Esophagus (tissue), 2 donors: ENCODE data around the gene CYFIP2. TPM values are rescaled to one million over a fixed set of nuclear protein-coding genes. Genes with fewer than 3 reads are reported as not detected.
"Not testable (repeated sequence)": the region's sequence is repeated elsewhere in the genome, so short reads cannot be mapped to it uniquely, and the experiment has no call there.

Experiments
- H3K27ac ChIP-seq, 2 donors: one replicate each; pipeline ENCODE4 v1.5.1; 2013; ENCODE audit warnings: low read depth in 2 of 2, mild to moderate bottlenecking in 2 of 2, inconsistent platforms in 1 of 2, low read length in 1 of 2, moderate library complexity in 1 of 2
- H3K27me3 ChIP-seq, 2 donors: one replicate each; pipeline ENCODE4 v1.6.1; 2013; ENCODE audit warnings: low read length in 2 of 2, control low read depth in 1 of 2, mild to moderate bottlenecking in 1 of 2; ENCODE audit not compliant: insufficient read depth in 2 of 2, control insufficient read depth in 1 of 2
- H3K36me3 ChIP-seq, 2 donors: one replicate each; pipeline ENCODE4 v1.6.1; 2013; ENCODE audit warnings: low read length in 1 of 2; ENCODE audit not compliant: control insufficient read depth in 2 of 2, insufficient read depth in 2 of 2
- H3K4me1 ChIP-seq, 2 donors: one replicate each; pipeline ENCODE4 v1.6.1; 2013; ENCODE audit warnings: low read length in 1 of 2; ENCODE audit not compliant: control insufficient read depth in 2 of 2, insufficient read depth in 2 of 2
- H3K4me3 ChIP-seq, 2 donors: one replicate each; pipeline ENCODE4 v1.5.1; 2013; ENCODE audit warnings: low read length in 2 of 2, mild to moderate bottlenecking in 2 of 2, low read depth in 1 of 2, moderate library complexity in 1 of 2
- H3K9me3 ChIP-seq, 2 donors: one replicate each; pipeline ENCODE4 v1.6.1; 2013; ENCODE audit warnings: mild to moderate bottlenecking in 2 of 2, low read depth in 1 of 2, low read length in 1 of 2, moderate library complexity in 1 of 2; ENCODE audit not compliant: control insufficient read depth in 2 of 2, insufficient read depth in 1 of 2
- WGBS, 2 donors: extraction: QIAGEN DNeasy Blood & Tissue Kit; methylation state at CpG; one replicate each; pipeline ENCODE4 v1.1.7; 2013; 5-methylcytosine and 5-hydroxymethylcytosine counted together
- polyA plus RNA-seq, 2 donors: library from polyadenylated mRNA; stranded (reverse); fragments of 200-250 nt; gene quantifications; one replicate each; pipeline ENCODE4 v1.2.3, GENCODE V29; 2013
- donor health status: healthy with polysubstance abuse.
- donor health status: Bipolar disorder and iron deficiency.

CYFIP2 gene
- polyA plus RNA-seq, 2 donors = 2.0 to 3.3 TPM

GRCh38 chr5:157232706-157233105 lies 33.2 kb upstream of the CYFIP2 start:
- WGBS, 2 donors = 66 to 77% methylated on average over 6 of the region's 6 CpGs
- no peaks in the 10 kb centered on the region for H3K9me3 ChIP-seq
- no peak overlapping the region for H3K4me3 ChIP-seq
- no peaks in the 10 kb centered on the region for H3K4me1 ChIP-seq
- no peaks in the 10 kb centered on the region for H3K36me3 ChIP-seq
- no peak overlapping the region for H3K27ac ChIP-seq
- no peaks in the 10 kb centered on the region for H3K27me3 ChIP-seq

DNA sequence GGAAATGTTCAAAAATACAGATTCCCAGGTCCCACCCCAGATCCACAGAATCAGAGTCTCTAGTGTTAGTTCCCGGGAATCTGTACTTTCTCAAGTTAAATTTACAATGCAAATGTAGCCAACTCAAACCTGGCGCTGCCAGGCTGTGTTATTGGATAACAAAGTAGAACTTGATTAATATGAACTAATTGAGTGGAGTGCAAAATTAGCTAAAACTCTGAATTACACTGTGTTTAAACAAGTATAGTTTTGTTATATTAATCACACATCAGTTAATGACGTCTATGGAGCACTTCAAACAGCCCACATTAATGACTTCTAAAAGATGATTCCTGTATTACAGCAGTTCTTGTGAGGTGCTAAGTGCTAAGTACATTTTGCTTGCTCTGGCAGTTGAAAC lies 32.4 kb upstream of the CYFIP2 start:
- Histone ChIP-seq H3K9me3 (no peaks in the 10 kb centered on the region), H3K4me3 (no peak overlapping the region), H3K27me3 (no peaks in the 10 kb centered on the region), H3K27ac (no peak overlapping the region), H3K4me1 (no peaks in the 10 kb centered on the region), H3K36me3 (no peaks in the 10 kb centered on the region)
- WGBS, 2 donors = 79 to 85% methylated on average over 3 of the region's 3 CpGs

DNA sequence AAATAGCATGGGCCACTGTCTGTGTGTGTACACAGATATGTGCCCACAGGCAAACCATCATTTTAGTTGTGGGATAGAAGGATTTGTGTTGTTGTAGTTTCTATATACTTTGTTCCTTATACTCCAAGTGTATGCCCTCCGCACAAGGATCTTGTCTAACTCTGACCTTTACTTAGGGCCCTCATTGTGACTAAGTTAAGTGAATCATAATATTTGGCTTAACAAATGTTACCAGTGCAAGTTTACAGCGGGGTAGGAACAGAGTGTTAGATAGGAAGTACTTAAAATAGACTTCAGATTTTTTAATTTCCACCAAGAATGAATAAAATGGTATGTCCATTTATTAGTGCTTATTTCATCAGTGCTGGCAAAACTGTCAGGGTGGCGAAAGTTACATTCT lies 29.5 kb upstream of the CYFIP2 start:
- Histone ChIP-seq H3K9me3 (no peaks in the 10 kb centered on the region), H3K27me3 (no peaks in the 10 kb centered on the region), H3K36me3 (no peaks in the 10 kb centered on the region), H3K4me1 (no peaks in the 10 kb centered on the region), H3K4me3 (no peak overlapping the region), H3K27ac (no peak overlapping the region)
- WGBS, 2 donors = 86 to 89% methylated on average over 3 of the region's 3 CpGs

- no peak overlapping the region for H3K27ac ChIP-seq
- no peaks in the 10 kb centered on the region for H3K36me3 ChIP-seq
- H3K9me3 ChIP-seq = no peaks in the 10 kb centered on the region
- 78 to 83% methylated on average over 4 of the region's 4 CpGs for WGBS, 2 donors
- no peaks in the 10 kb centered on the region for H3K27me3 ChIP-seq
- H3K4me1 ChIP-seq = no peaks in the 10 kb centered on the region
- H3K4me3 ChIP-seq = no peak overlapping the region
Observed at GRCh38 chr5:157241483-157241882, 24.4 kb upstream of the CYFIP2 start.

GRCh38 chr5:157244704-157245103 lies 21.2 kb upstream of the CYFIP2 start:
- not testable (repeated sequence) for H3K36me3 ChIP-seq, H3K4me3 ChIP-seq, H3K27me3 ChIP-seq, H3K4me1 ChIP-seq, H3K27ac ChIP-seq, H3K9me3 ChIP-seq
- 75 to 85% methylated on average over 7 of the region's 7 CpGs for WGBS, 2 donors

GRCh38 chr5:157245476-157245875 lies 20.4 kb upstream of the CYFIP2 start:
- WGBS, 2 donors = 67 to 74% methylated on average over 4 of the region's 4 CpGs
- no peaks in the 10 kb centered on the region for H3K9me3 ChIP-seq
- H3K4me1 ChIP-seq = no peaks in the 10 kb centered on the region
- no peaks in the 10 kb centered on the region for H3K27me3 ChIP-seq
- H3K27ac ChIP-seq = no peak overlapping the region
- no peaks in the 10 kb centered on the region for H3K36me3 ChIP-seq
- no peak overlapping the region for H3K4me3 ChIP-seq

DNA sequence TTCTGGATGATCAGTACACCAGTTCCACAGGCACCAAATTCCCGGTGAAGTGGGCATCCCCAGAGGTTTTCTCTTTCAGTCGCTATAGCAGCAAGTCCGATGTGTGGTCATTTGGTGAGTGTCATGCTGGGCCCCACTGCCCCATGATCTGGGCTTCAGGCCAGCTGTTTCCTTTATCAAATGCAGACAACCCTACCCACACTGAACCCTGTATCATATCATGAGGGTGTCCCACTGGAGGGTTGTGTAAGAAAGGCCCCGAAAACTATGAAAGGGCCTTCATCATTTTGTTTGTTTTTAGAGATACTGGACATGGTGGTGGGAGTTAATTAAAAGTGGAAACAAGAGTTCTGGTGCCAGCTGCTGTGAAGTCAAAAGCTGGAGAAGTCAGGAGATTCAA lies 20.0 kb upstream of the CYFIP2 start:
- no peak overlapping the region for H3K27ac ChIP-seq
- WGBS, 2 donors = 80 to 81% methylated on average over 4 of the region's 4 CpGs

GRCh38 chr5:157247267-157247666 lies 18.7 kb upstream of the CYFIP2 start:
- Histone ChIP-seq H3K4me3 (no peak overlapping the region), H3K27ac (no peak overlapping the region), H3K36me3 (no peaks in the 10 kb centered on the region), H3K27me3 (no peaks in the 10 kb centered on the region), H3K9me3 (no peaks in the 10 kb centered on the region), H3K4me1 (no peaks in the 10 kb centered on the region)

More for the DNA sequence above, 20.0 kb upstream of the CYFIP2 start:
- Histone ChIP-seq H3K4me3 (no peak overlapping the region), H3K27me3 (no peaks in the 10 kb centered on the region), H3K4me1 (no peaks in the 10 kb centered on the region), H3K36me3 (no peaks in the 10 kb centered on the region), H3K9me3 (no peaks in the 10 kb centered on the region)

DNA sequence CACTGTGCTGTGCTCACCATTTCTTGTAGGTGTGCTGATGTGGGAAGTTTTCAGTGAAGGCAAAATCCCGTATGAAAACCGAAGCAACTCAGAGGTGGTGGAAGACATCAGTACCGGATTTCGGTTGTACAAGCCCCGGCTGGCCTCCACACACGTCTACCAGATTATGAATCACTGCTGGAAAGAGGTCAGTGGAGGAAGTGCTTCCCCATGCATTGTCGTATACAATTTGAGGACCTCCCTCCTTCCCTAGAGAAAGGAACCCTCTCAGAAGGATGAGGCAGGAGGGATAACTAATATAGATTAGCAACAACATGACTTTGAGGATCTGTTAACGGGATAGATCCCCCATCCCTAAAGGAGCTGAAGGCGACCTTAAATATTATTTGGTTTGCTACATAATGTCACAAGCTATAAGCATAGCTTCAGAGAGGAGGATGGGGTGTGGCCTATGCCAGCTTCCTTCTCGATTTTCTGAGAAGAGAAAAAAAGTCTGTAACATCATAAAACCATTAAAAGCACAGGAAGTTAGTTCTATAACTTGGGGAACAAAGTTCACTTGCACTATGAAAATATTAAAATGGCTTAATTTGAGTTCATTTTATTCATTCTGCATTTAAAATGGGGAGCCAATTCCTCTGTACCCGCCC lies 17.0 kb upstream of the CYFIP2 start:
- Histone ChIP-seq H3K27me3 (no peaks in the 10 kb centered on the region), H3K4me3 (no peak overlapping the region), H3K9me3 (no peaks in the 10 kb centered on the region), H3K4me1 (no peaks in the 10 kb centered on the region), H3K27ac (no peak overlapping the region), H3K36me3 (no peaks in the 10 kb centered on the region)
- WGBS, 2 donors = 71 to 78% methylated on average over 11 of the region's 11 CpGs

DNA sequence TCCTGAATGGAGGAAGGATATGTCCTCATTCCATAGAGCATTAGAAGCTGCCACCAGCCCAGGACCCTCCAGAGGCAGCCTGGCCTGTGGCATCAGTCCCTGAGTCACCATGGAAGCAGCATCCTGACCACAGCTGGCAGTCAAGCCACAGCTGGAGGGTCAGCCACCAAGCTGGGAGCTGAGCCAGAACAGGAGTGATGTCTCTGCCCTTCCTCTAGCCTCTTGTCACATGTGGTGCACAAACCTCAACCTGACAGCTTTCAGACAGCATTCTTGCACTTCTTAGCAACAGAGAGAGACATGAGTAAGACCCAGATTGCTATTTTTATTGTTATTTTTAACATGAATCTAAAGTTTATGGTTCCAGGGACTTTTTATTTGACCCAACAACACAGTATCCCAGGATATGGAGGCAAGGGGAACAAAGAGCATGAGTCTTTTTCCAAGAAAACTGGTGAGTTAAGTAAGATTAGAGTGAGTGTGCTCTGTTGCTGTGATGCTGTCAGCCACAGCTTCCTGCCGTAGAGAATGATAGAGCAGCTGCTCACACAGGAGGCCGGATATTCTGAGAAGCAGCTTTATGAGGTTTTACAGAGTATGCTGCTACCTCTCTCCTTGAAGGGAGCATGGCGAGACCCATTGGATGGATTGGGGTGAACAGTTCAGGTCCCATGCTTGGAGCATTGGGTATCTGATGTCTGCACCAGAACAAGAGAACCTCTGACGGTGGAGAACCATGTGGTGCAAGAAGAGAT lies 13.0 kb upstream of the CYFIP2 start:
- H3K36me3 ChIP-seq = no peaks in the 10 kb centered on the region
- 62 to 73% methylated on average over 4 of the region's 4 CpGs for WGBS, 2 donors
- H3K9me3 ChIP-seq = no peaks in the 10 kb centered on the region
- H3K4me1 ChIP-seq = no peaks in the 10 kb centered on the region
- peaks cover 0 to 2% of the 10 kb centered on the region in 2 donors for H3K27me3 ChIP-seq
- no peak overlapping the region for H3K4me3 ChIP-seq
- peak overlapping the region; percentile 17 to 18 for H3K27ac ChIP-seq
